Effector CD8-positive, alpha-beta T cell (primary cell): ENCODE results near the gene C7orf57.

Experiments
- DNase-seq: peaks from one replicate; lab custom pipeline; 2025; lab: John Stamatoyannopoulos, UW

C7orf57 gene

GRCh38 chr7:48109848-48110663 lies 74.7 kb downstream of the C7orf57 start:
- DNase-seq = peak; percentile 82

GRCh38 chr7:48110868-48111267 lies 75.5 kb downstream of the C7orf57 start:
- DNase-seq = no peak
